Psoas muscle (tissue), 8 donors: ENCODE measurements around the gene RBFOX1. TPM values are rescaled to one million over a fixed set of nuclear protein-coding genes. Genes with fewer than 3 reads are reported as not detected.
A peak's percentile ranks its signal among the peaks of the same experiment; 100 is the strongest.

ENCODE experiments used
- ATAC-seq, 4 donors: fragments of 200-7000 bp; cut with Tn5 transposase; one replicate each; pipeline ENCODE4 v1.9.1; 2020; ENCODE audit warnings: moderate library complexity in 3 of 4, mild to moderate bottlenecking in 2 of 4
- DNase-seq, 2 donors: peaks; one replicate each; pipeline ENCODE4 v3.0.0-alpha.2; 2020
- H3K27ac ChIP-seq: fragments of 200-600 bp; one replicate; pipeline ENCODE4 v1.8.0; 2022
- H3K27me3 ChIP-seq, 3 donors: fragments of 200-600 bp in 1 of 3; one replicate each; pipeline versions ENCODE4 v1.6.1 to v1.8.0; 2013 to 2022; ENCODE audit warnings: low read length in 2 of 3, mild to moderate bottlenecking in 2 of 3, moderate library complexity in 1 of 3; ENCODE audit not compliant: insufficient read depth in 3 of 3
- H3K36me3 ChIP-seq, 2 donors: fragments of 200-600 bp in 1 of 2; one replicate each; pipeline versions ENCODE4 v1.6.1 to v1.8.0; 2013 to 2022; ENCODE audit warnings: low read depth in 1 of 2, mild to moderate bottlenecking in 1 of 2, moderate library complexity in 1 of 2; ENCODE audit not compliant: insufficient read depth in 1 of 2
- H3K4me1 ChIP-seq: fragments of 200-600 bp; one replicate; pipeline ENCODE4 v1.8.0; 2022
- H3K4me3 ChIP-seq: fragments of 200-600 bp; one replicate; pipeline ENCODE4 v1.8.0; 2022; ENCODE audit warnings: mild to moderate bottlenecking
- H3K9me3 ChIP-seq: fragments of 200-600 bp; one replicate; pipeline ENCODE4 v1.8.0; 2022
- WGBS, 3 donors: extraction: QIAGEN DNeasy Blood & Tissue Kit; methylation state at CpG; one replicate each; pipeline versions ENCODE4 v1.1.6 to v1.1.7; 2013; 5-methylcytosine and 5-hydroxymethylcytosine counted together
- intact Hi-C, 2 donors: fragments of 100-400 bp; cut with DNase I; formaldehyde crosslinking; loops; one replicate each; pipeline versions ENCODE4 v1.11.0 to v1.14.2; 2022
- polyA plus RNA-seq, 3 donors: library from polyadenylated mRNA; stranded (reverse); fragments of 200-250 nt; gene quantifications; one replicate each; pipeline ENCODE4 v1.2.3, GENCODE V29; 2013
- total RNA-seq, 4 donors: library from RNA; stranded (reverse); fragmentation: NEBNext Ultra II Directional in 2 of 4; extraction: Animal tissue kit (Norgen Biotek cat#: 25700) in 2 of 4; gene quantifications; one replicate each; pipeline versions ENCODE4 v1.2.1 to v1.2.4, GENCODE V29; 2021 to 2023
- TF ChIP-seq, protein P1 (sequence below): fragments of 200-600 bp; IDR thresholded peaks from one replicate; pipeline ENCODE4 v1.8.0; 2022; ENCODE audit warnings: antibody characterized with exemption
- donor health status: healthy with polysubstance abuse.
- donor health status: DM: no; HTN: no; CAD: no; lungs with moderate emphysema.
- donor health status: Bipolar disorder and iron deficiency.
- donor health status: healthy.
- donor health status: DM: yes; HTN: yes; CAD: no.
- donor health status: DM: no; HTN: no; CAD: no.
- donor health status: DM: no; HTN: no; CAD: no.
- donor health status: DM: yes; HTN: yes; CAD: no.

The RBFOX1 gene
- total and polyA plus RNA-seq, 7 donors, result 2.8 to 141 (median 113) TPM

GRCh38 chr16:7420079-7420478, 87.4 kb downstream of the RBFOX1 start:
- TF ChIP-seq, protein P1, sequence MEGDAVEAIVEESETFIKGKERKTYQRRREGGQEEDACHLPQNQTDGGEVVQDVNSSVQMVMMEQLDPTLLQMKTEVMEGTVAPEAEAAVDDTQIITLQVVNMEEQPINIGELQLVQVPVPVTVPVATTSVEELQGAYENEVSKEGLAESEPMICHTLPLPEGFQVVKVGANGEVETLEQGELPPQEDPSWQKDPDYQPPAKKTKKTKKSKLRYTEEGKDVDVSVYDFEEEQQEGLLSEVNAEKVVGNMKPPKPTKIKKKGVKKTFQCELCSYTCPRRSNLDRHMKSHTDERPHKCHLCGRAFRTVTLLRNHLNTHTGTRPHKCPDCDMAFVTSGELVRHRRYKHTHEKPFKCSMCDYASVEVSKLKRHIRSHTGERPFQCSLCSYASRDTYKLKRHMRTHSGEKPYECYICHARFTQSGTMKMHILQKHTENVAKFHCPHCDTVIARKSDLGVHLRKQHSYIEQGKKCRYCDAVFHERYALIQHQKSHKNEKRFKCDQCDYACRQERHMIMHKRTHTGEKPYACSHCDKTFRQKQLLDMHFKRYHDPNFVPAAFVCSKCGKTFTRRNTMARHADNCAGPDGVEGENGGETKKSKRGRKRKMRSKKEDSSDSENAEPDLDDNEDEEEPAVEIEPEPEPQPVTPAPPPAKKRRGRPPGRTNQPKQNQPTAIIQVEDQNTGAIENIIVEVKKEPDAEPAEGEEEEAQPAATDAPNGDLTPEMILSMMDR, result no peak
- intact Hi-C loops, result loop anchor here in 1 of 2 donors (10.0 kb wide), 1 partner anchor 185 kb away; no protein-coding TSS in a partner anchor
- no peaks in the 10 kb centered on the region for H3K27me3 ChIP-seq
- 22 to 27% (median 24%) methylated on average over 6 of the region's 6 CpGs for WGBS, 3 donors
- H3K4me3 ChIP-seq, result no peak overlapping the region
- peak in 2 of 4 donors; percentile 30 to 43 for ATAC-seq
- no peak for DNase-seq
- no peak overlapping the region for H3K27ac ChIP-seq
- H3K4me1 ChIP-seq, result peaks cover 57% of the 10 kb centered on the region
- no peaks in the 10 kb centered on the region for H3K9me3 ChIP-seq
- no peaks in the 10 kb centered on the region for H3K36me3 ChIP-seq

- no peak for DNase-seq
- ATAC-seq, result no peak
- no peaks in the 10 kb centered on the region for H3K27me3 ChIP-seq
- no peak overlapping the region for H3K4me3 ChIP-seq
- WGBS, 3 donors, result 89 to 91% (median 91%) methylated on average over 6 of the region's 6 CpGs
- TF ChIP-seq, protein P1, result no peak
- peaks cover 59% of the 10 kb centered on the region for H3K4me1 ChIP-seq
- no peak overlapping the region for H3K27ac ChIP-seq
- intact Hi-C loops, result loop anchor here in 1 of 2 donors (10.0 kb wide), 1 partner anchor 184 kb away; no protein-coding TSS in a partner anchor
- H3K36me3 ChIP-seq, result no peaks in the 10 kb centered on the region
- H3K9me3 ChIP-seq, result no peaks in the 10 kb centered on the region
Measured at GRCh38 chr16:7420843-7421242, 88.2 kb downstream of the RBFOX1 start.

- Histone ChIP-seq H3K27ac (peak overlapping the region; percentile 16), H3K4me1 (peaks cover 59% of the 10 kb centered on the region), H3K9me3 (no peaks in the 10 kb centered on the region), H3K36me3 (peaks cover 0 to 3% of the 10 kb centered on the region in 2 donors), H3K4me3 (no peak overlapping the region), H3K27me3 (peaks cover 0 to 2% (median 0%) of the 10 kb centered on the region in 3 donors)
- intact Hi-C loops, result loop anchor here in 1 of 2 donors (10.0 kb wide), 1 partner anchor 183 kb away; no protein-coding TSS in a partner anchor
- TF ChIP-seq, protein P1, result no peak
- ATAC-seq (no peak), DNase-seq (no peak)
- WGBS, 3 donors, result 62 to 80% (median 70%) methylated on average over 5 of the region's 5 CpGs
Measured at GRCh38 chr16:7421578-7421977, 88.9 kb downstream of the RBFOX1 start.

- 81 to 86% (median 82%) methylated on average over 21 of the region's 21 CpGs for WGBS, 3 donors
- DNase-seq (no peak), ATAC-seq (no peak)
- Histone ChIP-seq H3K4me3 (no peak overlapping the region), H3K27ac (no peak overlapping the region), H3K4me1 (peaks cover 59% of the 10 kb centered on the region), H3K9me3 (no peaks in the 10 kb centered on the region), H3K36me3 (peaks cover 0 to 6% of the 10 kb centered on the region in 2 donors), H3K27me3 (peaks cover 0 to 2% (median 0%) of the 10 kb centered on the region in 3 donors)
- intact Hi-C loops, result loop anchor here in 1 of 2 donors (10.0 kb wide), 1 partner anchor 183 kb away; no protein-coding TSS in a partner anchor
- TF ChIP-seq, protein P1, result no peak
Measured at GRCh38 chr16:7422036-7422888, 89.6 kb downstream of the RBFOX1 start.
